SK-N-SH treated with all-trans-retinoic acid at 6 μM for 48 hours (cell line): ENCODE measurements around the gene ANKRD11.

ENCODE experiments used
- ATAC-seq: fragments of 200-7000 bp; cut with Tn5 transposase; 3 replicates; pipeline ENCODE4 v1.9.1; 2020; ENCODE audit warnings: mild to moderate bottlenecking, moderate library complexity
- ARNTL ChIP-seq: fragments of 450-650 bp; formaldehyde crosslinking; IDR thresholded peaks from 2 replicates; pipeline ENCODE4 v1.5.0; 2020; ENCODE audit warnings: low read depth, mild to moderate bottlenecking, moderate library complexity, borderline replicate concordance
- BACH2 ChIP-seq: fragments of 250-450 bp; sonication (Bioruptor Pico); IDR thresholded peaks from 2 replicates; pipeline ENCODE4 v1.9.0; 2021; ENCODE audit warnings: mild to moderate bottlenecking, borderline replicate concordance
- ESRRG ChIP-seq: fragments of 250-450 bp; sonication (Bioruptor Pico); IDR thresholded peaks from 2 replicates; pipeline ENCODE4 v1.6.1; 2021; ENCODE audit warnings: mild to moderate bottlenecking
- ISL1 ChIP-seq: fragments of 250-450 bp; sonication (Bioruptor Pico); IDR thresholded peaks from 2 replicates; pipeline ENCODE4 v2.1.2; 2022; ENCODE audit warnings: mild to moderate bottlenecking, moderate library complexity
- OSR1 ChIP-seq: fragments of 250-450 bp; sonication (Bioruptor Pico); IDR thresholded peaks from 2 replicates; pipeline ENCODE4 v1.8.0; 2022; ENCODE audit warnings: moderate library complexity, mild to moderate bottlenecking, inconsistent platforms
- PPARA ChIP-seq: fragments of 250-450 bp; sonication (Bioruptor Pico); IDR thresholded peaks from 2 replicates; pipeline ENCODE4 v1.5.0; 2020; ENCODE audit warnings: mild to moderate bottlenecking, borderline replicate concordance
- RARB ChIP-seq: fragments of 250-450 bp; sonication (Bioruptor Pico); IDR thresholded peaks from 2 replicates; pipeline ENCODE4 v1.8.0; 2021; ENCODE audit warnings: mild to moderate bottlenecking, moderate library complexity
- SNAI2 ChIP-seq: fragments of 250-450 bp; sonication (Bioruptor Pico); IDR thresholded peaks from 2 replicates; pipeline ENCODE4 v1.5.0; 2020; ENCODE audit warnings: mild to moderate bottlenecking, moderate library complexity
- TCF4 ChIP-seq: fragments of 250-450 bp; sonication (Bioruptor Pico); IDR thresholded peaks from 2 replicates; pipeline ENCODE4 v1.8.0; 2021; ENCODE audit warnings: mild to moderate bottlenecking, moderate library complexity, borderline replicate concordance
- ZC3H10 ChIP-seq: fragments of 250-450 bp; sonication (Bioruptor Pico); IDR thresholded peaks from 2 replicates; pipeline ENCODE4 v1.5.1; 2021; ENCODE audit warnings: mild to moderate bottlenecking, moderate library complexity
- ZNF565 ChIP-seq: fragments of 450-650 bp; formaldehyde crosslinking; conservative IDR thresholded peaks from 2 replicates; pipeline ENCODE4 v1.5.0; 2020; ENCODE audit warnings: low read depth, mild to moderate bottlenecking, moderate library complexity
- ZNF70 ChIP-seq: fragments of 450-650 bp; formaldehyde crosslinking; IDR thresholded peaks from 2 replicates; pipeline ENCODE4 v1.5.0; 2020; ENCODE audit warnings: mild to moderate bottlenecking, moderate library complexity
- ZNF8 ChIP-seq: fragments of 450-650 bp; formaldehyde crosslinking; IDR thresholded peaks from 2 replicates; pipeline ENCODE4 v1.5.0; 2020; ENCODE audit warnings: mild to moderate bottlenecking, moderate library complexity
- TF ChIP-seq, protein P1 (sequence below): fragments of 250-450 bp; sonication (Bioruptor Pico); IDR thresholded peaks from 2 replicates; pipeline ENCODE4 v1.5.0; 2020; ENCODE audit warnings: mild to moderate bottlenecking, moderate library complexity
- TF ChIP-seq, protein P2 (sequence below): fragments of 250-450 bp; sonication (Bioruptor Pico); IDR thresholded peaks from 2 replicates; pipeline ENCODE4 v1.5.1; 2021; ENCODE audit warnings: mild to moderate bottlenecking, moderate library complexity

The ANKRD11 gene

DNA sequence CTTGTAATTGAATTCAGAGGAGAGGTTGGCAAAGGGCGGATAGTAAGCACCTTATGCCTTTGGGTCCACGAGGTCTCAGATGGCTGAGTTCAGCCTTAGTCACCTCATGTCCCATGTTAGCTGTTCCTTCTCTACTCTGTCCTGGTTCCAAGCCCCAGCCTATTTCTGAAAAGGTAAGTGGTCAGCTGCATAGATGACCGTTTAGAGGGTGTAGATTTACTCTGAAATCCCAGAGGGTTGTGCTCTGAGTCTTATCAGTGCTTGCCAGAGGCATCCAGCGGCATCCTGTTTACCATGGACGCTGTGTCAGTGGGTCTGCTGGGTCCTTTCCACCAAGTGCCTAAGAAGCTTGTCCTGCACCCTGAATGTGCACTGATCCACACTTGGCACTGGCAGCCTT is 271.0 kb downstream of the ANKRD11 start:
- no peak for TF ChIP-seq BACH2 (CRISPR knock-in tag)
- TF ChIP-seq ARNTL = no peak
- TF ChIP-seq RARB (CRISPR knock-in tag) = no peak
- TF ChIP-seq, protein P1, sequence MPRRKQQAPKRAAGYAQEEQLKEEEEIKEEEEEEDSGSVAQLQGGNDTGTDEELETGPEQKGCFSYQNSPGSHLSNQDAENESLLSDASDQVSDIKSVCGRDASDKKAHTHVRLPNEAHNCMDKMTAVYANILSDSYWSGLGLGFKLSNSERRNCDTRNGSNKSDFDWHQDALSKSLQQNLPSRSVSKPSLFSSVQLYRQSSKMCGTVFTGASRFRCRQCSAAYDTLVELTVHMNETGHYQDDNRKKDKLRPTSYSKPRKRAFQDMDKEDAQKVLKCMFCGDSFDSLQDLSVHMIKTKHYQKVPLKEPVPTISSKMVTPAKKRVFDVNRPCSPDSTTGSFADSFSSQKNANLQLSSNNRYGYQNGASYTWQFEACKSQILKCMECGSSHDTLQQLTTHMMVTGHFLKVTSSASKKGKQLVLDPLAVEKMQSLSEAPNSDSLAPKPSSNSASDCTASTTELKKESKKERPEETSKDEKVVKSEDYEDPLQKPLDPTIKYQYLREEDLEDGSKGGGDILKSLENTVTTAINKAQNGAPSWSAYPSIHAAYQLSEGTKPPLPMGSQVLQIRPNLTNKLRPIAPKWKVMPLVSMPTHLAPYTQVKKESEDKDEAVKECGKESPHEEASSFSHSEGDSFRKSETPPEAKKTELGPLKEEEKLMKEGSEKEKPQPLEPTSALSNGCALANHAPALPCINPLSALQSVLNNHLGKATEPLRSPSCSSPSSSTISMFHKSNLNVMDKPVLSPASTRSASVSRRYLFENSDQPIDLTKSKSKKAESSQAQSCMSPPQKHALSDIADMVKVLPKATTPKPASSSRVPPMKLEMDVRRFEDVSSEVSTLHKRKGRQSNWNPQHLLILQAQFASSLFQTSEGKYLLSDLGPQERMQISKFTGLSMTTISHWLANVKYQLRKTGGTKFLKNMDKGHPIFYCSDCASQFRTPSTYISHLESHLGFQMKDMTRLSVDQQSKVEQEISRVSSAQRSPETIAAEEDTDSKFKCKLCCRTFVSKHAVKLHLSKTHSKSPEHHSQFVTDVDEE (CRISPR knock-in tag) = no peak
- TF ChIP-seq ZNF8 (CRISPR knock-in tag) = no peak
- no peak for TF ChIP-seq ISL1
- no peak for TF ChIP-seq TCF4 (CRISPR knock-in tag)
- no peak for TF ChIP-seq ZNF565
- TF ChIP-seq ESRRG (CRISPR knock-in tag) = no peak
- TF ChIP-seq SNAI2 = no peak
- TF ChIP-seq, protein P2, sequence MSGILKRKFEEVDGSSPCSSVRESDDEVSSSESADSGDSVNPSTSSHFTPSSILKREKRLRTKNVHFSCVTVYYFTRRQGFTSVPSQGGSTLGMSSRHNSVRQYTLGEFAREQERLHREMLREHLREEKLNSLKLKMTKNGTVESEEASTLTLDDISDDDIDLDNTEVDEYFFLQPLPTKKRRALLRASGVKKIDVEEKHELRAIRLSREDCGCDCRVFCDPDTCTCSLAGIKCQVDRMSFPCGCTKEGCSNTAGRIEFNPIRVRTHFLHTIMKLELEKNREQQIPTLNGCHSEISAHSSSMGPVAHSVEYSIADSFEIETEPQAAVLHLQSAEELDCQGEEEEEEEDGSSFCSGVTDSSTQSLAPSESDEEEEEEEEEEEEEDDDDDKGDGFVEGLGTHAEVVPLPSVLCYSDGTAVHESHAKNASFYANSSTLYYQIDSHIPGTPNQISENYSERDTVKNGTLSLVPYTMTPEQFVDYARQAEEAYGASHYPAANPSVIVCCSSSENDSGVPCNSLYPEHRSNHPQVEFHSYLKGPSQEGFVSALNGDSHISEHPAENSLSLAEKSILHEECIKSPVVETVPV = no peak
- no peak for TF ChIP-seq PPARA (CRISPR knock-in tag)
- TF ChIP-seq ZNF70 (CRISPR knock-in tag) = no peak
- no peak for TF ChIP-seq ZC3H10 (CRISPR knock-in tag)
- TF ChIP-seq OSR1 (CRISPR knock-in tag) = no peak
- no peak for ATAC-seq
